ENCODE measurements around the gene SKA2.

- TF ChIP-seq CTCF (IDR thresholded peaks at IDR 0.05): no peak
- TF ChIP-seq POLR2A (IDR thresholded peaks at IDR 0.05): no peak
Measured at GRCh38 chr17:59178266-59178985, 23.4 kb upstream of the SKA2 start.

Measured in tibial nerve (tissue), 3 donors.